Naive B cell (primary cell): ENCODE results near the gene HMG20A. TPM values are rescaled to one million over a fixed set of nuclear protein-coding genes. Genes with fewer than 3 reads are reported as not detected.

Experiments used
- ATAC-seq, 2 donors: fragments of 150-1000 bp; cut with Tn5 transposase; 2 replicates each; pipeline ENCODE4 v1.10.0; 2021; ENCODE audit warnings: low read depth in 2 of 2, mild to moderate bottlenecking in 2 of 2, moderate library complexity in 2 of 2
- DNase-seq: peaks from one replicate; pipeline ENCODE4 v3.0.0; 2022
- H3K27ac Mint-ChIP-seq, 6 donors: one replicate each; pipeline ENCODE4 v1.8.0; 2020 to 2022; ENCODE audit warnings: mild to moderate bottlenecking in 6 of 6, mixed read lengths in 6 of 6, moderate library complexity in 5 of 6, inconsistent platforms in 2 of 6
- H3K27me3 Mint-ChIP-seq, 3 donors: one replicate each; pipeline ENCODE4 v1.8.0; 2021 to 2022; ENCODE audit warnings: mixed read lengths in 3 of 3, mild to moderate bottlenecking in 1 of 3
- H3K36me3 Mint-ChIP-seq, 2 donors: one replicate each; pipeline ENCODE4 v1.8.0; 2020 to 2022; ENCODE audit warnings: mixed read lengths in 2 of 2, inconsistent platforms in 1 of 2, mild to moderate bottlenecking in 1 of 2
- H3K4me1 Mint-ChIP-seq, 3 donors: one replicate each; pipeline ENCODE4 v1.8.0; 2020 to 2022; ENCODE audit warnings: mixed read lengths in 3 of 3, inconsistent platforms in 1 of 3, mild to moderate bottlenecking in 1 of 3, moderate library complexity in 1 of 3
- H3K4me3 Mint-ChIP-seq, 8 donors: one replicate each; pipeline ENCODE4 v1.8.0; 2020 to 2022; ENCODE audit warnings: mild to moderate bottlenecking in 8 of 8, mixed read lengths in 8 of 8, moderate library complexity in 8 of 8, inconsistent platforms in 2 of 8
- H3K9me3 Mint-ChIP-seq, 7 donors: one replicate each; pipeline ENCODE4 v1.8.0; 2020 to 2022; ENCODE audit warnings: mixed read lengths in 7 of 7, mild to moderate bottlenecking in 5 of 7, inconsistent platforms in 2 of 7, moderate library complexity in 1 of 7
- polyA plus RNA-seq, 6 donors: library from polyadenylated mRNA; unstranded; fragments of 300-500 nt; fragmentation: Illumina TruSeq; gene quantifications; one replicate each; pipeline ENCODE4 v1.2.3, GENCODE V29; 2021; ENCODE audit warnings: low read depth in 6 of 6

HMG20A gene
- polyA plus RNA-seq, 6 donors from 2014 or later, result 32.4 to 55.8 (median 41.0) TPM

DNA sequence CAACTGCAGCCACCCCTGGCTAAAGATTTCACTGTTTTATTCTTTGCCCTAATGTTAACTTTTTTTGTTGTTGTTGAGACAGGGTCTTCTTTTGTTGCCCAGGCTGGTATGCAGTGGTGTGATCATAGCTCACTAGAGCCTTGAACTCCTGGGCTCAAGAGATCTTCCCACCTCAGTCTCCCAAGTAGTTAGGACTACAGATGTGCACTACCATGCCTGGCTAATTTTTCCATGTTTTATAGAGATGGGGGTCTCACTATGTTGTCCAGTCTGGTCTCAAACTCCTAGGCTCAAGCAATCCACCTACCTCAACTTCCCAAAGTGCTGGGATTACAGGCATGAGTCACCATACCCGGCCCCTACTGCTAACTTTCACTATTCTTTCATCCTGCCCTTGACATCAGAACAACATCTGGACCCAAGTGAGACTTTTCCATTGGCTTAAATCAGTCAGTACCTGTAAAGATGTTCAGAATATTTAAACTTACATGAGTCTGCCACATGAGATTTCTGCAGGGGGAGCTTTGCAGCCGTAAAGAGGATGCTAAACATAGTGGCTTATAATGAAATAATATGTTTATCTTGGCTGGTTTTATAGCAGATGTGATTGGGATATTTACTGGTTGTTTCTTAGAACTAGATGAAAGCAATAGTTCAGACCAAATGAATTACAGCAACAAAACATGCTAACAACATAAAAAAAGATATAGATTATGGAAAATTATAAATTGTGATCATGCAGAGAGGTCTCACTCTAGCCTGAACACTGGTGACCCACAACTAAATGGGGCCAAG is 73.6 kb downstream of the HMG20A start:
- H3K27me3 Mint-ChIP-seq, result no peaks in the 10 kb centered on the region
- H3K27ac Mint-ChIP-seq, result peak overlapping the region in 1 of 6 donors; percentile 30
- H3K36me3 Mint-ChIP-seq, result peaks cover 6 to 8% of the 10 kb centered on the region in 2 donors
- no peak overlapping the region for H3K4me3 Mint-ChIP-seq
- no peak for DNase-seq
- ATAC-seq, result no peak
- H3K9me3 Mint-ChIP-seq, result no peaks in the 10 kb centered on the region
- H3K4me1 Mint-ChIP-seq, result peaks cover 26 to 42% (median 26%) of the 10 kb centered on the region in 3 donors

- Mint-ChIP-seq H3K36me3 (peaks cover 11% of the 10 kb centered on the region in 2 donors), H3K27me3 (no peaks in the 10 kb centered on the region), H3K4me3 (no peak overlapping the region), H3K27ac (no peak overlapping the region), H3K4me1 (peaks cover 26 to 45% (median 26%) of the 10 kb centered on the region in 3 donors), H3K9me3 (no peaks in the 10 kb centered on the region)
- no peak for ATAC-seq
- no peak for DNase-seq
Observed at GRCh38 chr15:77494964-77495363, 74.3 kb downstream of the HMG20A start.

DNA sequence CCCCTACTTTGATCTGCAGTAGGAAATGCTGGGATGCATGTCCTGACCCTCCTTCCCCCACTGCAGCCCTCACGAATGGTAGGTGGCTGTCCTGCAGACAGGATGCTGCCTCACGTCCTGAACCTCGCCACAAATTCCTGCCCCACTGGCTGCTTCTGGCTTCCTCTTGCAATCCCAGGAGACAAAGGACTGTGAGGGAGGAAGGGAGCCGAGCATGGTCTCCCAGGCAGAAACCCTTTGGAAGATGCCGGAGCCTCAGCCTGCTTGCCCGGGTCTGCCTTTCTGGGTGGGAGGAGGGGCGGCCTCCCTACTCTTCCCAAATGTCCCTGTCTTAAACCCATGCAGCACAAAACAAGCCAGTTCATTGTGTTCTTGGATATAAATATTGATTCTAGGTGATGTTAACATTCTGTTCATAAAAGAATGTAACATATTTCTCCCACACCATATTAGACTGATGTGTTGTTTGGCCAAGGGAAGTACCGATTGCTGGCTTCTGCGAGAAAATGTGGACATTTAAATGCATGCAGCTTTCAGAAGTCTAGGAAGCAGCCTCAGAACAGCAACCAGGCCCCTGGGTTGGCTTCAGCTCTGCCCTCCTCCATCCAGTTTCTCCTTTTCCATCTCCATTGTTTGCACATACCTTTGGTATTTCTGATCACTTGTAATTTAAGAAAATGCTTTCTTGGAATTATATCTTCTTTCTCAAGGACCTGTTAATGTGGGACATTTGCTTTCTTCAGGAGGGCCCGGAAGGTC is 75.3 kb downstream of the HMG20A start:
- Mint-ChIP-seq H3K27me3 (no peaks in the 10 kb centered on the region), H3K36me3 (peaks cover 11% of the 10 kb centered on the region in 2 donors), H3K4me1 (peaks cover 23 to 45% (median 26%) of the 10 kb centered on the region in 3 donors), H3K27ac (peak overlapping the region in 1 of 6 donors; percentile 70), H3K9me3 (no peaks in the 10 kb centered on the region), H3K4me3 (peak overlapping the region in 1 of 8 donors; percentile 51)
- DNase-seq (no peak), ATAC-seq (no peak)

DNA sequence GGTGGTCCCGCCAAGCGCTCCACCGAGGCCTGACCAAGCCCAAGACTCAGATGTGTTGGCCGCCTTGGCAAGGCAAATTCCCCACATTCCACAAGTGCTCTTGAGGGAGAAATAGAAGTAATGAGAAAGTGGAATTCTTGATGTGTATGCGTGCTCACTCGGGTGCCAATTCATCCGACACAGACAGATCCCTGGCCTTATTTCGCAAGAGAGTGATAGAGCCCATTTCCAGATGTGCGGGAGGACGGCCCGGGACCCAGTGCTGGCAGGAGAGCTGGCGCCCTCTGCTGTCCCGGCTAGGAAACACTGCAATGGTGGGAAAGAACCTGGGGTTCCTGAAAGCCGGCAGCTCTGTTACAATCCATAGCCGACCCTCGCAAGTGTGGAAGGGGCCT is 76.0 kb downstream of the HMG20A start:
- H3K4me1 Mint-ChIP-seq, result peaks cover 23 to 45% (median 26%) of the 10 kb centered on the region in 3 donors
- peaks cover 11% of the 10 kb centered on the region in 2 donors for H3K36me3 Mint-ChIP-seq
- H3K4me3 Mint-ChIP-seq, result peak overlapping the region in 1 of 8 donors; percentile 51
- DNase-seq (peak; percentile 54), ATAC-seq (peak; percentile 59 to 69)
- no peak overlapping the region for H3K27ac Mint-ChIP-seq
- no peaks in the 10 kb centered on the region for H3K9me3 Mint-ChIP-seq
- H3K27me3 Mint-ChIP-seq, result no peaks in the 10 kb centered on the region

GRCh38 chr15:77497110-77497737 is 76.5 kb downstream of the HMG20A start:
- H3K9me3 Mint-ChIP-seq, result no peaks in the 10 kb centered on the region
- no peak for ATAC-seq
- H3K27me3 Mint-ChIP-seq, result no peaks in the 10 kb centered on the region
- no peak for DNase-seq
- H3K4me3 Mint-ChIP-seq, result peak overlapping the region in 1 of 8 donors; percentile 59
- H3K36me3 Mint-ChIP-seq, result peaks cover 11% of the 10 kb centered on the region in 2 donors
- peak overlapping the region in 1 of 6 donors; percentile 85 for H3K27ac Mint-ChIP-seq
- peaks cover 23 to 44% (median 26%) of the 10 kb centered on the region in 3 donors for H3K4me1 Mint-ChIP-seq

DNA sequence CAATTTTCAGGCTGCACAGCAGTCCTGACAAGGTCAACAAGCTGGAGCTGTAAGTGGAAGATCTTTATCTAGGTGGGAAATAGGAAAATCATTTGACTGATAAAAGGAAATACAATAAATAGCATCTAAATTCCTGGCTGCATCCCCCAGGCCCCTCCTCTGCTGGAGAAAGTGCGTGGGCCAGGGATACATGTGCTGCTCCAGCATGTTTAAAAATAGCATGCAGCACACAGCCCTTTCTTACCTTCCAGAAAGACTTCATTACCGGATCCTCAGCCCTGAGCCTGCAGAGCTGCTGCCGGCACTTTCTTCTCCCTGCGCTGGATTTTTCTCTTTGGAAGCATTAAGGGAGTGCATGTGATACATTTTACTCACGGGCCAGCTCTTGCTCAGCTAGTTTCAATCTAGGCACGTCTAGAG is 77.3 kb downstream of the HMG20A start:
- Mint-ChIP-seq H3K36me3 (peaks cover 11% of the 10 kb centered on the region in 2 donors), H3K27ac (no peak overlapping the region), H3K4me3 (no peak overlapping the region), H3K4me1 (peaks cover 18 to 37% (median 24%) of the 10 kb centered on the region in 3 donors), H3K9me3 (no peaks in the 10 kb centered on the region), H3K27me3 (no peaks in the 10 kb centered on the region)
- DNase-seq (no peak), ATAC-seq (no peak)

DNA sequence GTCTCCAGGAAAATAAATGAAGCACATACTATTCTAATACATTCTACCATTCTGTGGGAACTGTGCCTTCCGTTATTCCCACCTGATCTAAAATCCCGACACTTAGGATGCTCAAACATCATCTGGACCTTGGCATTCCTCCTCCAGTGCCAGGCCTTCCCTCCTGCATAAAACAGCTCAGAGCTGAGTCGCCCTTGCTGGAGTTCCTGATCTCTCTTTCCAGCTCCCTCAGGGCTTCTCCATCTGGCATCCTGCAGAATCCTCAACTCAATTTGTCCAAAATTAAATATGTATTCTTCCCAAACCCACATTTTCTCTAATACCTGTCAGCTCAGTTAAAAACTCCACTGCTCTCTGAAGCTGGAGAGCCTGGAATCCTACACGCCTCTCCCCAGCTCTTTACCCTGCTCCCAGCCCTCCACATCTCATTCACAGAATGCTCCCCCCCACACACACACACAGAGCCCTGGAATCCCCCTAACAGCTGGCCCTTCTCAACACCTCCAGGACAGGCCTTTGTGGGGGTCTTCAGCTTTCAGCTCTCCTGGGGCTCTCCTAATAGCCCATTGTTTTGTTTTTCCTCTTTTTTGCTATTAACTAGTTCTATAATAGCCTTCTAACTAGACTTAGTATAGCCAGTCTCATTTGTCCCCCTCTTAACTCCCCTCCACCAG is 78.5 kb downstream of the HMG20A start:
- no peaks in the 10 kb centered on the region for H3K9me3 Mint-ChIP-seq
- H3K4me3 Mint-ChIP-seq, result peak overlapping the region in 2 of 8 donors; percentile 47 to 76
- peaks cover 11% of the 10 kb centered on the region in 2 donors for H3K36me3 Mint-ChIP-seq
- DNase-seq (no peak), ATAC-seq (no peak)
- peak overlapping the region in 3 of 6 donors; percentile 56 to 87 (median 72) for H3K27ac Mint-ChIP-seq
- peaks cover 9 to 24% (median 12%) of the 10 kb centered on the region in 3 donors for H3K4me1 Mint-ChIP-seq
- no peaks in the 10 kb centered on the region for H3K27me3 Mint-ChIP-seq

DNA sequence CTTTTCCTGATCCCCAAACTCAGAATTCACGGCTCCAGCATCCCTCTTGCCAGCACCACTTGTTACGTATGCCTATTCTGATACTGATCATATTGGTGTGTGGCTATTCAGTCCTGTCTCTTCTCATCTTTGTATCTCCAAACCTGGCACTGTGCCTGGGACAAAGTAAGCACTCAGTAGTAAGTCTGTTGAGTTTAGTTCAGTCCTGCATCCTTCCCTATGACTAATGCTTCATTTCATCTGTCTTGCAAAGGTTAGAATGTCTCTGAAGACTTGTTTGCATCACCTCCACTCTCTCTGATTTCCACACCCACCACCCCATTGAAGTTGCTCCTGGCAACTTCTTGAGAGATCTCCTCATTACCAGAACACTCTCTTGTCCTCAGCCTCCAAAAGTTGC is 80.3 kb downstream of the HMG20A start:
- no peak overlapping the region for H3K4me3 Mint-ChIP-seq
- no peaks in the 10 kb centered on the region for H3K9me3 Mint-ChIP-seq
- H3K27ac Mint-ChIP-seq, result peak overlapping the region in 2 of 6 donors; percentile 30 to 44
- DNase-seq (no peak), ATAC-seq (no peak)
- H3K4me1 Mint-ChIP-seq, result peaks cover 9 to 21% (median 10%) of the 10 kb centered on the region in 3 donors
- H3K36me3 Mint-ChIP-seq, result peaks cover 11% of the 10 kb centered on the region in 2 donors
- H3K27me3 Mint-ChIP-seq, result no peaks in the 10 kb centered on the region

- ATAC-seq (no peak), DNase-seq (no peak)
- Mint-ChIP-seq H3K27me3 (no peaks in the 10 kb centered on the region), H3K4me1 (peaks cover 7 to 20% (median 9%) of the 10 kb centered on the region in 3 donors), H3K36me3 (peaks cover 11% of the 10 kb centered on the region in 2 donors), H3K27ac (no peak overlapping the region), H3K9me3 (no peaks in the 10 kb centered on the region), H3K4me3 (no peak overlapping the region)
Observed at GRCh38 chr15:77502379-77503095, 81.8 kb downstream of the HMG20A start.

DNA sequence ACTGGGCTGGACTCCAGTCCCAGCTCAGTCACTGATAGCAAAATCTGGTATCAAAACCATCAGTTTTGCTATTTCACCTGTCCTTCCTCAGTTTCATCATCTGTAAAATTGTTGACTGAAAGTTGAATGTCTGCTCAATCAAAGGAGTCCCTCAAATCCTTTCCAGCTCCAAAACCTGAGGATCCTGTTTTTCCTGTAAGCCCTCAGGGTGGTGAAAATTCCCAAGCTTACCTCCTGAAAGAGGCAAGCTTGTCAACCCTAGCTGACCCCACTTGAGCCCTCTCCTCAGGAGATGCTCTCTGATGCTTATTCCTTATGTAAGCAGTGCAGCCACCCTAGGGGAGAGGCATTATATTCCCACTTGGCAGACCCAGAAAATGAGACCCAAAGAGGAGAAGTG is 82.6 kb downstream of the HMG20A start:
- Mint-ChIP-seq H3K27me3 (no peaks in the 10 kb centered on the region), H3K27ac (no peak overlapping the region), H3K4me1 (peaks cover 13 to 21% (median 15%) of the 10 kb centered on the region in 3 donors), H3K4me3 (no peak overlapping the region), H3K9me3 (no peaks in the 10 kb centered on the region), H3K36me3 (peaks cover 11% of the 10 kb centered on the region in 2 donors)
- DNase-seq (no peak), ATAC-seq (no peak)

DNA sequence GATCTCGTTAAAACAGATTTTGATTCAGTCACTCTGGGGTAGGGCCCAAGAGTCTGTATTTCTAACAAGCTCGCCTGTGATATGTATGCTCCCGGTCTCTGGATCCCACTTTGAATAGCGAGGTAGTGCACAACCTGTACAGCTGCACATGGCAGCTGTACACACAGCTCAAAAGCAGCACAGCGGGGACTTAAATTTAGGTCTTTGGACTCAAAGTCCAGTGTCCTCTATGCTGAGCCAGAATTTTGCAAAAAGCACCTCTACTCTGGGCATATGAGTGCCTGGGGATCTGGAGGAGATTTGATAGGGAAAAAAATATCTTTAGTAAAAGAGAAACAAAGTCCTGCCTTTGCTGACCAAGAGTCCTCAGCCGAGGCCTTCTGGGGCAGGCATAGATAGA is 83.1 kb downstream of the HMG20A start:
- no peak for ATAC-seq
- Mint-ChIP-seq H3K4me3 (no peak overlapping the region), H3K36me3 (peaks cover 8 to 10% of the 10 kb centered on the region in 2 donors), H3K27ac (peak overlapping the region in 1 of 6 donors; percentile 22), H3K27me3 (no peaks in the 10 kb centered on the region), H3K4me1 (peaks cover 19 to 27% (median 20%) of the 10 kb centered on the region in 3 donors), H3K9me3 (no peaks in the 10 kb centered on the region)
- no peak for DNase-seq

- DNase-seq, result no peak
- Mint-ChIP-seq H3K4me1 (peaks cover 24 to 32% (median 25%) of the 10 kb centered on the region in 3 donors), H3K36me3 (peaks cover 3 to 5% of the 10 kb centered on the region in 2 donors), H3K4me3 (no peak overlapping the region), H3K27ac (peak overlapping the region in 1 of 6 donors; percentile 29), H3K9me3 (no peaks in the 10 kb centered on the region), H3K27me3 (no peaks in the 10 kb centered on the region)
- no peak for ATAC-seq
Observed at GRCh38 chr15:77504306-77504705, 83.6 kb downstream of the HMG20A start.
